ENCODE data around the gene CRMP1.

Gene CRMP1

DNA sequence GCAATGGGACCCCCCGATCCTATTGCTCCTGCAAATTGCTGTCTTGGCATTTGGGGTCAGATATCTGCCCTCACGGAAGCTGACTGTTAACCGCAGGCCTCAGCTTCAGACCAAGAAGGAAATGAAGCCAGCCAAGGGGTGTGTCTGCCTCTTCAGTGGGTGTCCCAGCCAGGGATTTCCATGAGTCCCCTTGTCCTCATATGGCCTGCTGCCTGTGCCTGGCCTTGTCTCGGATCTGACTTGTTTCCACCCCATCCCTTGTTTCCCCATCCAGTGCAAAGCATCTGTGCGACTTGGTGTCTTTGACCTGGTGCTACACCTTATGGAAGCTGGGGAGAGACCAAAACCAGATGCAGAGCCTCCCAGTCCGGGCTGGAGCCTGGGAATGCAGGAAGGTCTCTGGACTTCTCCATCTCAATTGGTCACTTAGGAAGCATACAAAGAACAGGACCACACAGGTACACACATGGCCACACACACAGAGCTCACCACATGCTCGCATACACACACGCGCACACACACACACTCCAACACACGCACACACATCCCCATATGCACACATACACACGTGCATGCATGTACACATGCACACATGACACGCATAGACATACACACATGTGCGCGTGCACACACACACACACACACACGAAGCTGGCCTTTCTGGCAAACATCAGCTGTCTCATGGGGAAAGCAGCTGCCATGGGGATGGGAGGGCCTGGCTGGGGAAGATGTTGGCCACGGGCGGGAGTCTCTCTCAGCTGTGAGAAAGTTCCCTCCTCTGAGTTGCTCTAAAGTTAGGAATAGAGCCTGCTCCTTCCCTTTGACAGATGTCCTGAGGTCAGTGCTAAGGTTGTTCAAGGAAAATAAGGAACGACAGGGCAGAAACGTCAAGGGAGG lies 65.5 kb downstream of the CRMP1 start:
- no peak overlapping the region for H2AFZ ChIP-seq (ENCODE audit: low read length)
- no peaks in the 10 kb centered on the region for H3K27me3 ChIP-seq (ENCODE audit: insufficient read depth, low read length, poor library complexity, severe bottlenecking)
- H3K4me3 ChIP-seq (ENCODE audit: low read length, poor library complexity, severe bottlenecking): no peak overlapping the region
- H3K36me3 ChIP-seq (ENCODE audit: insufficient read depth, low read length): no peaks in the 10 kb centered on the region
- H3K9me3 ChIP-seq (ENCODE audit: insufficient read depth, low read depth, low read length): no peaks in the 10 kb centered on the region
- no peaks in the 10 kb centered on the region for H3K9me2 ChIP-seq (replicated peaks; ENCODE audit: low read depth, low read length)
- H3K4me1 ChIP-seq (ENCODE audit: insufficient read depth, low read length, poor library complexity, severe bottlenecking): no peaks in the 10 kb centered on the region
- H3K9ac ChIP-seq (ENCODE audit: low read depth, low read length, poor library complexity, severe bottlenecking): no peak overlapping the region
- H3F3A ChIP-seq (ENCODE audit: low read depth): no peaks in the 10 kb centered on the region
- H3K79me2 ChIP-seq (ENCODE audit: insufficient read depth, low read length): no peaks in the 10 kb centered on the region
- TF ChIP-seq EZH2phosphoT487 (IDR thresholded peaks at IDR 0.05; ENCODE audit: borderline replicate concordance): no peak
- TF ChIP-seq, protein P1, sequence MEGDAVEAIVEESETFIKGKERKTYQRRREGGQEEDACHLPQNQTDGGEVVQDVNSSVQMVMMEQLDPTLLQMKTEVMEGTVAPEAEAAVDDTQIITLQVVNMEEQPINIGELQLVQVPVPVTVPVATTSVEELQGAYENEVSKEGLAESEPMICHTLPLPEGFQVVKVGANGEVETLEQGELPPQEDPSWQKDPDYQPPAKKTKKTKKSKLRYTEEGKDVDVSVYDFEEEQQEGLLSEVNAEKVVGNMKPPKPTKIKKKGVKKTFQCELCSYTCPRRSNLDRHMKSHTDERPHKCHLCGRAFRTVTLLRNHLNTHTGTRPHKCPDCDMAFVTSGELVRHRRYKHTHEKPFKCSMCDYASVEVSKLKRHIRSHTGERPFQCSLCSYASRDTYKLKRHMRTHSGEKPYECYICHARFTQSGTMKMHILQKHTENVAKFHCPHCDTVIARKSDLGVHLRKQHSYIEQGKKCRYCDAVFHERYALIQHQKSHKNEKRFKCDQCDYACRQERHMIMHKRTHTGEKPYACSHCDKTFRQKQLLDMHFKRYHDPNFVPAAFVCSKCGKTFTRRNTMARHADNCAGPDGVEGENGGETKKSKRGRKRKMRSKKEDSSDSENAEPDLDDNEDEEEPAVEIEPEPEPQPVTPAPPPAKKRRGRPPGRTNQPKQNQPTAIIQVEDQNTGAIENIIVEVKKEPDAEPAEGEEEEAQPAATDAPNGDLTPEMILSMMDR (conservative IDR thresholded peaks at IDR 0.05; ENCODE audit: low read length): no peak
- no peak overlapping the region for H3K4me2 ChIP-seq (ENCODE audit: low read depth, low read length, poor library complexity, severe bottlenecking)
- no peaks in the 10 kb centered on the region for H4K20me1 ChIP-seq (ENCODE audit: insufficient read depth, low read length, poor library complexity, severe bottlenecking)

DNA sequence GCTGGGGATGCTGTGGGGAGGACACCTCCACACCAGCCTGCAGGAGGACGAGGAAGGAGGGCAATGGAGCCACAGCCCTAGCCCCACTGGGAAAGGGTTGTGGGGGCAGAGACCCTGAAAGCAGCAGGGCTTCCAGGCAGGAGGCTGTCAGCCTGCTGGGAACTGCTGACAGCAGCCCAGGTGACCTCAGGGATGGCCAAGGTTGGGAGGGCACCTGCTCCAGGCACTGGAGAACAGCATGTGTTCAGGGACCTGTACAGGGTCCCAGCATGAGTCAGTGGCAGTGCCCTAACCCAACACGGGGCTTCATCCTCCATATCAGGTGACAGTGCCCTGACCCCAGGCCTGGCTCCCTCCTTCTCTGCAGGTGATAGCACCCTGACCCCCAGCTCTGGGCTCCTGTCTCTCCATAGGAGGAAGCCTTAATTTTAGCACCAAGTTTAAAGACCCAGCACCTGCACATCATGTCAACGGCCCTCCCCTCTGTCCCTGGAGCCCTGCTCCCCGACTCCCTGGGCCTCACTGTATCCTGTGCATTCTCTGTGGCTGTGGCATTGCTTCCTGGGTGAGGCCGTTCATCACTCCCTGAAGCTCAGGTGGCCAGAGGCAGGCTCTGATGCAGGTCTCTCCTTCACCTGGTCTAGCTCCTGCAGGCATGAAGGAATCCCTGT lies 66.3 kb downstream of the CRMP1 start:
- Histone ChIP-seq H3K4me2 (ENCODE audit: low read depth, low read length, poor library complexity, severe bottlenecking) (no peak overlapping the region), H4K20me1 (ENCODE audit: insufficient read depth, low read length, poor library complexity, severe bottlenecking) (no peaks in the 10 kb centered on the region), H2AFZ (ENCODE audit: low read length) (no peak overlapping the region), H3K4me3 (ENCODE audit: low read length, poor library complexity, severe bottlenecking) (no peak overlapping the region), H3K36me3 (ENCODE audit: insufficient read depth, low read length) (no peaks in the 10 kb centered on the region), H3K27me3 (ENCODE audit: insufficient read depth, low read length, poor library complexity, severe bottlenecking) (no peaks in the 10 kb centered on the region), H3K4me1 (ENCODE audit: insufficient read depth, low read length, poor library complexity, severe bottlenecking) (no peaks in the 10 kb centered on the region), H3F3A (ENCODE audit: low read depth) (no peaks in the 10 kb centered on the region), H3K9me2 (replicated peaks; ENCODE audit: low read depth, low read length) (no peaks in the 10 kb centered on the region), H3K9me3 (ENCODE audit: insufficient read depth, low read depth, low read length) (no peaks in the 10 kb centered on the region), H3K79me2 (ENCODE audit: insufficient read depth, low read length) (no peaks in the 10 kb centered on the region), H3K9ac (ENCODE audit: low read depth, low read length, poor library complexity, severe bottlenecking) (no peak overlapping the region)
- TF ChIP-seq, protein P1 (conservative IDR thresholded peaks at IDR 0.05; ENCODE audit: low read length): no peak
- TF ChIP-seq EZH2phosphoT487 (IDR thresholded peaks at IDR 0.05; ENCODE audit: borderline replicate concordance): no peak

DNA sequence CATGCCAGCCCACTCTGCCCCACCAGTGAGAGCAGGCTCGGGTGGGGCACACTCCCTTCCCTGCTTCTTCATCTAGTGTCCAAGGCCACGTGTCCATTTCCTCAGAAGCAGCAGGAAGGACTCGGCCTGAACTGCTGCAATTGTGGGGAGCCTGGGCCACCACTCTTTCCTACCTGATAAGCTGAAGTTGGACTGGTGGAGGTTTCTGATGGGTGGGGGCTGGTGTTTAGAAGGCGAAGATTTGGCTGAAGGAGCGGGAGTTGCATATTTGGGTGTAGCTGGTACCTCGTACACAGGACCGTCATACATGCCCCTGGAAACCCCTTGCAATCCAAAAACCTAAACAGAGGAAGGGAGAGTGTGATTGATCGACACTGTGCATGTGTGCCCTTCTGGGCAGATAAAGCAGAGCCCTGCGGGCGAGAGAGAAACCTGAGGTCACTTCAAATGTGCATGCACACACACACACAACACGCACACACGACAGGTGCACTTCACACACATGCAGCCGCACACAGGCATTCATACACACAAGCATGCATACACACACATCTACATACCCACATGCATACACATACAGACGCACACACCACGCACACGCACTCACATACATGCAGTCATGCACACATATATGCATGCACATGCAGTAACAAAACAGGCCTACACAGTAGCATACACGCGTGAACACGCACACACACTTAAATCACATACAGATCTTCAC lies 67.4 kb downstream of the CRMP1 start:
- no peaks in the 10 kb centered on the region for H3K36me3 ChIP-seq (ENCODE audit: insufficient read depth, low read length)
- H3F3A ChIP-seq (ENCODE audit: low read depth): no peaks in the 10 kb centered on the region
- H4K20me1 ChIP-seq (ENCODE audit: insufficient read depth, low read length, poor library complexity, severe bottlenecking): no peaks in the 10 kb centered on the region
- TF ChIP-seq, protein P1 (conservative IDR thresholded peaks at IDR 0.05; ENCODE audit: low read length): no peak
- no peak for TF ChIP-seq EZH2phosphoT487 (IDR thresholded peaks at IDR 0.05; ENCODE audit: borderline replicate concordance)
- H3K4me1 ChIP-seq (ENCODE audit: insufficient read depth, low read length, poor library complexity, severe bottlenecking): no peaks in the 10 kb centered on the region
- no peaks in the 10 kb centered on the region for H3K9me3 ChIP-seq (ENCODE audit: insufficient read depth, low read depth, low read length)
- H3K9ac ChIP-seq (ENCODE audit: low read depth, low read length, poor library complexity, severe bottlenecking): no peak overlapping the region
- H3K9me2 ChIP-seq (replicated peaks; ENCODE audit: low read depth, low read length): no peaks in the 10 kb centered on the region
- no peak overlapping the region for H3K4me3 ChIP-seq (ENCODE audit: low read length, poor library complexity, severe bottlenecking)
- H3K4me2 ChIP-seq (ENCODE audit: low read depth, low read length, poor library complexity, severe bottlenecking): no peak overlapping the region
- no peaks in the 10 kb centered on the region for H3K27me3 ChIP-seq (ENCODE audit: insufficient read depth, low read length, poor library complexity, severe bottlenecking)
- no peaks in the 10 kb centered on the region for H3K79me2 ChIP-seq (ENCODE audit: insufficient read depth, low read length)
- H2AFZ ChIP-seq (ENCODE audit: low read length): no peak overlapping the region

Measured in Loucy (cell line).